Spleen (tissue), 11 donors: ENCODE results near the gene STIM1. TPM values are rescaled to one million over a fixed set of nuclear protein-coding genes. Genes with fewer than 3 reads are reported as not detected.

Source experiments
- DNase-seq: peaks from one replicate; pipeline ENCODE4 v3.0.0-alpha.2; 2020
- H3K27ac ChIP-seq, 8 donors: fragments of 200-600 bp; sonication (generic) in 7 of 8; 1 replicate in 4 of 8; 2 replicates in 4 of 8; pipeline versions ENCODE4 v1.5.0 to v1.8.0; 2016 to 2021; ENCODE audit warnings: inconsistent platforms in 4 of 8, mild to moderate bottlenecking in 4 of 8, moderate library complexity in 1 of 8
- H3K27me3 ChIP-seq, 7 donors: fragments of 200-600 bp; sonication (generic) in 6 of 7; replicated peaks in 1 of 7; 1 replicate in 4 of 7; 2 replicates in 3 of 7; pipeline versions ENCODE4 v1.5.0 to v1.8.0; 2016 to 2021; ENCODE audit warnings: inconsistent platforms in 3 of 7, mild to moderate bottlenecking in 1 of 7
- H3K36me3 ChIP-seq, 6 donors: fragments of 200-600 bp; sonication (generic) in 5 of 6; 1 replicate in 4 of 6; 2 replicates in 2 of 6; pipeline versions ENCODE4 v1.5.0 to v1.8.0; 2016 to 2021; ENCODE audit warnings: inconsistent platforms in 2 of 6
- H3K4me1 ChIP-seq, 6 donors: fragments of 200-600 bp; sonication (generic) in 5 of 6; 1 replicate in 3 of 6; 2 replicates in 3 of 6; pipeline versions ENCODE4 v1.5.0 to v1.8.0; 2016 to 2021; ENCODE audit warnings: inconsistent platforms in 3 of 6
- H3K4me3 ChIP-seq, 8 donors: fragments of 200-600 bp; sonication (generic) in 7 of 8; 1 replicate in 4 of 8; 2 replicates in 4 of 8; pipeline versions ENCODE4 v1.5.0 to v1.8.0; 2016 to 2021; ENCODE audit warnings: inconsistent platforms in 4 of 8, mild to moderate bottlenecking in 4 of 8, moderate library complexity in 2 of 8
- H3K9me3 ChIP-seq, 8 donors: fragments of 200-600 bp; sonication (generic) in 7 of 8; 1 replicate in 4 of 8; 2 replicates in 4 of 8; pipeline versions ENCODE4 v1.5.0 to v1.8.0; 2016 to 2021; ENCODE audit warnings: inconsistent platforms in 4 of 8
- CTCF ChIP-seq, 11 experiments: fragments of 200-600 bp in 7 of 11; fragments of 450-650 bp in 4 of 11; sonication (generic) in 4 of 11; IDR thresholded peaks in 8 of 11; conservative IDR thresholded peaks in 3 of 11; 1 replicate in 7 of 11; 2 replicates in 4 of 11; pipeline versions ENCODE4 v1.4.0 to v1.8.0; 2016 to 2021; ENCODE audit warnings: antibody characterized with exemption in 11 of 11, inconsistent platforms in 4 of 11, mild to moderate bottlenecking in 1 of 11
- POLR2A ChIP-seq, 3 donors: fragments of 450-650 bp; IDR thresholded peaks; one replicate each; pipeline ENCODE4 v1.5.1; 2017; ENCODE audit warnings: antibody characterized with exemption in 3 of 3, mild to moderate bottlenecking in 1 of 3
- POLR2AphosphoS5 ChIP-seq, 3 donors: sonication (generic); formaldehyde crosslinking; IDR thresholded peaks; one replicate each; pipeline ENCODE4 v1.5.1; 2017; ENCODE audit warnings: antibody characterized with exemption in 3 of 3
- WGBS, 5 donors: extraction: QIAGEN DNeasy Blood & Tissue Kit in 3 of 5; methylation state at CpG; one replicate each; pipeline versions ENCODE4 v1.1.5 to v1.1.7; 2013 to 2018; 5-methylcytosine and 5-hydroxymethylcytosine counted together
- intact Hi-C: fragments of 100-400 bp; cut with DNase I; formaldehyde crosslinking; loops from one replicate; pipeline ENCODE4 v1.15.0; 2023; ENCODE audit warnings: low total_unique reads
- polyA plus RNA-seq, 3 donors: library from polyadenylated mRNA; stranded (reverse); fragments of 200-250 nt; gene quantifications; one replicate each; pipeline ENCODE4 v1.2.1, GENCODE V29; 2013
- total RNA-seq, 7 donors: library from RNA; depleted of rRNA in 3 of 7; stranded (reverse); fragments of >200 nt in 3 of 7; fragmentation: NEBNext Ultra II Directional in 4 of 7; extraction: Animal tissue kit (Norgen Biotek cat#: 25700) in 4 of 7; gene quantifications; one replicate each; pipeline versions ENCODE4 v1.1.0 to v1.2.1, GENCODE V29; 2016 to 2021
- donor health status: healthy with polysubstance abuse.
- donor health status: DM: no; HTN: no; CAD: no; lungs with moderate emphysema.
- donor health status: DM: no; HTN: no; CAD: no.
- donor health status: Bipolar disorder and iron deficiency.
- donor health status: healthy.
- donor health status: DM: no; HTN: no; CAD: no.
- donor health status: DM: yes; HTN: yes; CAD: no.

STIM1 gene
- total and polyA plus RNA-seq, 10 donors: 13.0 to 85.2 (median 58.0) TPM

DNA sequence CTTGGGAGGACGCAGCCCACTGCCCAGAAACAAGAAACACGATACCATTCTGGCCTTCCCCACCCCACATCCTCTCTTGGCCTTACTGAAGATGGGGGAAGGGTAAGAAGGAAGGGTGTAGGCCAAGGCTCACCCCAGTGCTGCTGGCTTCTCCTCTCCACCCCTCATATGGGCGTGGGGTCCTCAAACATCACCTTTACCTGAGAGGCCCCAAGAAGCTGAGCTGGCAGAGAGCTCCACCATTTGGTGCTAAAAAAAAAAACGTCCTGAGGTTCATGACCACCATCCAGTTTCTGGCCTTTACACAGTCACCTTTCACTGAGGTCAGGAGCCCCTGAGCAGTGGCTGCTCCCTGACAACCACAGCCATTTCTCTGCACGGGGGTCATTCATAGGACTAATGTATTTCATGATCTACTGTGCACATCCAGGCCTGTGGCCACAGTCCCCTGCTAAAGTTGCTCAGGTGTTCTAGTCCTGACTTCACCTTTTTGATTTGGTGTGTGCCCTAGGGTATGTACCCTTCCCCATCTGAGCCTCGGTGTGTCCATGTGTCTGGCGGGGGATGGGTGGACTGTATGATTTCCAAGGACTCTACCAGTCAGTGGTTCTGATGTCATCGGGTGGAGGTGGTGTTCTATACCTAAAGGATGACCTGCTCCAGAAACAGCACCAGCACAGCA, 29.9 kb upstream of the STIM1 start:
- DNase-seq: peak; percentile 45
- H3K4me1 ChIP-seq: peaks cover under 1 to 65% (median 40%) of the 10 kb centered on the region in 6 donors
- H3K36me3 ChIP-seq: peaks cover 0 to 65% (median 44%) of the 10 kb centered on the region in 6 donors
- intact Hi-C loops: no loop called here
- no peaks in the 10 kb centered on the region for H3K9me3 ChIP-seq
- peak overlapping the region in 1 of 8 donors; percentile 15 for H3K4me3 ChIP-seq
- no peak for TF ChIP-seq CTCF (IDR thresholded peaks at IDR 0.05 in 8 of 11, conservative IDR thresholded peaks at IDR 0.05 in 3 of 11)
- no peak for TF ChIP-seq POLR2A (IDR thresholded peaks at IDR 0.05)
- no peak for TF ChIP-seq POLR2AphosphoS5 (IDR thresholded peaks at IDR 0.05)
- H3K27me3 ChIP-seq: no peaks in the 10 kb centered on the region
- WGBS, 5 donors: 73 to 83% (median 77%) methylated on average over 8 of the region's 8 CpGs
- H3K27ac ChIP-seq: peak overlapping the region in 5 of 8 donors; percentile 26 to 76 (median 69)

- H3K27ac ChIP-seq: peak overlapping the region in 4 of 8 donors; percentile 1 to 76 (median 72)
- TF ChIP-seq CTCF (IDR thresholded peaks at IDR 0.05 in 8 of 11, conservative IDR thresholded peaks at IDR 0.05 in 3 of 11) (no peak), POLR2AphosphoS5 (IDR thresholded peaks at IDR 0.05) (no peak), POLR2A (IDR thresholded peaks at IDR 0.05) (no peak)
- 94 to 100% (median 95%) methylated on average over 3 of the region's 3 CpGs for WGBS, 5 donors
- peaks cover 0 to 76% (median 44%) of the 10 kb centered on the region in 6 donors for H3K36me3 ChIP-seq
- H3K4me1 ChIP-seq: peaks cover 12 to 76% (median 51%) of the 10 kb centered on the region in 6 donors
- H3K27me3 ChIP-seq: no peaks in the 10 kb centered on the region
- H3K9me3 ChIP-seq: no peaks in the 10 kb centered on the region
- DNase-seq: peak; percentile 48
- H3K4me3 ChIP-seq: no peak overlapping the region
- intact Hi-C loops: no loop called here
Observed at GRCh38 chr11:3826721-3827120, 28.7 kb upstream of the STIM1 start.

DNA sequence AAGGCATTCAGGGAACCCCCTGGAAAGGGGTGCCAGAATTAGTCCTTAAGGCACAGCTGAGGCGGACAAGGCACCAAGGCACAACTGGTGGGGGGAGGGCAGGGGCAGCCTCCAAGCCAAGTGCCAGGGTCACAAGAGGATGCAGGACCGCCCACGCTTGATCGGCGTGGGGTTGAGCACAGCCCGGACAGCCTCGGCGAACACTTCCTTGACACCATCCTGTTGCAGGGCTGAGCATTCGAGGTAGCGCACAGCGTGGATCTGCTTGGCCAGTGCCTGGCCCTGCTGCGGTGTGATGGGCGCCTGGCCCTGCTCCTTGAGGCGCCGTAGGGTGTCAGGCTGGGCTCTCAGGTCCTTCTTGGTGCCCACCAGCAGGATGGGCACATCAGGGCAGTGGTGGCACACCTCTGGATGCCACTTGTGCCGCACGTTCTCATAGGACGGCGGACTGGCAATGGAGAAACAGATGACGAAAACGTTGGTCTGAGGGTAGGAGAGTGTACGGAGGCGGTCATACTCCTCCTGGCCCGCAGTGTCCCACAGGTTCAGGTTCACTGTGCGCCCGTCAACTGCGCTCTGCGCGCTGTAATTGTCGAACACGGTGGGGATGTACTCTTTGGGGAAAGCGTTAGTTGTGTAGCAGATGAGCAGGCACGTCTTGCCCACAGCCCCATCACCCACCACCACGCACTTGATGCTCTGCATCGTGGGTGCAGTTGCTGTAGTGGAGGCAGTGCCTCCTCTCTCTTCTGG, 27.9 kb upstream of the STIM1 start:
- peaks cover 19 to 85% (median 60%) of the 10 kb centered on the region in 6 donors for H3K4me1 ChIP-seq
- no peak overlapping the region for H3K4me3 ChIP-seq
- intact Hi-C loops: no loop called here
- 85 to 89% (median 87%) methylated on average over 28 to 35 of the region's 35 CpGs for whole genome bisulfite sequencing, 5 donors
- DNase-seq: no peak
- peak in 2 of 3 donors; percentile 45 to 79 for TF ChIP-seq POLR2AphosphoS5 (IDR thresholded peaks at IDR 0.05)
- no peak for TF ChIP-seq POLR2A (IDR thresholded peaks at IDR 0.05)
- TF ChIP-seq CTCF (IDR thresholded peaks at IDR 0.05 in 8 of 11, conservative IDR thresholded peaks at IDR 0.05 in 3 of 11): no peak
- H3K9me3 ChIP-seq: no peaks in the 10 kb centered on the region
- peak overlapping the region in 3 of 8 donors; percentile 21 to 76 (median 69) for H3K27ac ChIP-seq
- no peaks in the 10 kb centered on the region for H3K27me3 ChIP-seq
- peaks cover 0 to 80% (median 44%) of the 10 kb centered on the region in 6 donors for H3K36me3 ChIP-seq

DNA sequence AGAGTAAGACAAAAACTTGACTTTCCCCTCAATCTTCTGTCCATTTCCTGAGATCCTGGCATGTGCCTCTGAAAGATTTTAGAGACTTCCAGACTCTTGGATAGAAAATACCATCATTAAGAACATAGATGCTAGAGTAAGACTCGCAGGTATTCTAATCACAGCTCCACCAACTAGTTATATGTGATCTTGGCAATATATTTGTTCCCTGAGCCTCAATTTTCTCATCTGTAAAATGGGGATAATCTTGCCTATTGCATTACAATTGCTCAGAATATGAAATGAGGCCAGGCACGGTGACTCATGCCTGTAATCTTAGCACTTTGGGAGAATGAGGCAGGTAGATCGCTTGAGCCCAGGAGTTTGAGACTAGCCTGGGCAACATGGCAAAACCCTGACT, 25.4 kb upstream of the STIM1 start:
- Histone ChIP-seq H3K36me3 (peaks cover 0 to 95% (median 44%) of the 10 kb centered on the region in 6 donors), H3K4me3 (no peak overlapping the region), H3K9me3 (no peaks in the 10 kb centered on the region), H3K4me1 (peaks cover 40 to 98% (median 75%) of the 10 kb centered on the region in 6 donors), H3K27me3 (no peaks in the 10 kb centered on the region), H3K27ac (peak overlapping the region in 5 of 8 donors; percentile 98 to 100 (median 100))
- 91 to 99% (median 93%) methylated on average over 3 of the region's 3 CpGs for WGBS, 5 donors
- no peak for TF ChIP-seq POLR2AphosphoS5 (IDR thresholded peaks at IDR 0.05)
- no peak for TF ChIP-seq CTCF (IDR thresholded peaks at IDR 0.05 in 8 of 11, conservative IDR thresholded peaks at IDR 0.05 in 3 of 11)
- no peak for TF ChIP-seq POLR2A (IDR thresholded peaks at IDR 0.05)
- intact Hi-C loops: no loop called here
- no peak for DNase-seq
